COLO668 (cell line): ENCODE data around the gene GPD1L.
"Not testable (repeated sequence)": the region's sequence is repeated elsewhere in the genome, so short reads cannot be mapped to it uniquely, and the experiment has no call there.

Experiments
- DNase-seq: peaks from one replicate; lab custom pipeline; 2025; ENCODE audit not compliant: unreplicated experiment; lab: John Stamatoyannopoulos, UW

Gene GPD1L

DNA sequence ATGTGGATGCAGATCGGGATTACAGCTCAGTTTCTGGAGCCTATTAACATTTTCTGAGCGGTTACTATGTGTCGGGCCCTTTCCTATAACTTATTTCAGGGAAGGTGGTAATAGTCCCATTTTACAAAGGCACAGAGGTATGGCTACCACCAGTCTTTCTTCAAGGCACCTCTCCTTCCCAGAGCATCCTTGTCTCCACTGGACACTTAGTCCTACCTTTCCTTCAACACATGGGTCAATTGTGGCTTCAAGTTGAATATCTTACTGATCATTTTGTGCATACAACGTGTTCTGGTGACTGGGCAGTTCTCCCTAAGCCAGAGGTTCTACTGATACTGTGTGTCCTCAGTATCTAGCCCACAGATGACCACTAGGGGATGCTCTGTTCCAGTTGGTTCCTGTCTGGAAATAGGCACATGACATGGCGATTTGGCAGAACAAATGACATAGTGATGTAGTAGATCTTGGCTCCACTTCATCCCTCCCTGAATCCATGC lies 71.3 kb downstream of the GPD1L start:
- DNase-seq = peak; percentile 59

DNA sequence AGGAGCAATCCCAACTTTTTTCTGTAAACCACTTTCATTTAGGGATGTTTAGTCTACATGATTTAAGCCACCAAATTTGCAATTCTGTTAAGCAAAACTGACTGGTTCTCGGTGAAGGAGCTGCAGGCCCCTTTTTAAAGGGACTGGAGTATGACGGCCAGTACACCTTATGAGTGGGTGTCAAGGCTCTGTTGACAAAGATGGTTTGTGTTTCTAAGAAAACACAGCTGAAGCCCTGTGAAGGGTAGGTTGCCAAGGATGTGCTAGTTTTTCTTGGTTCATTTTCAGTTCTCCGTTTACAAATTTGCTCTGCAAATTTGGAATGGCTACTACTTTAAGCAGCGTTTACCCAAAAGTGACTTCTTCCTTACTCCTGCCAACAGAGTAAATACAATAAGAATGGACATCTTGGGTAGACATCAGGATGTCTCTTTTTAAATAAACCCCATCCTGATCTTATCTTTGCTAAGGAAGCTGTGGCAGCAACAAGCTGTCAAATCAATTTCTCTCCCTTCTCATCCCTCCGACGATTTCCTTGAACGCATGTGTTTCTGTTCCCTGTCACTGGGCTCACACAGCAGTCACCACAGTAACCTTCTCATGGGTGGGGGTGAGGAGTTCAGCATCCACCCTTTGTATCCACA lies 73.8 kb downstream of the GPD1L start:
- DNase-seq = no peak

DNA sequence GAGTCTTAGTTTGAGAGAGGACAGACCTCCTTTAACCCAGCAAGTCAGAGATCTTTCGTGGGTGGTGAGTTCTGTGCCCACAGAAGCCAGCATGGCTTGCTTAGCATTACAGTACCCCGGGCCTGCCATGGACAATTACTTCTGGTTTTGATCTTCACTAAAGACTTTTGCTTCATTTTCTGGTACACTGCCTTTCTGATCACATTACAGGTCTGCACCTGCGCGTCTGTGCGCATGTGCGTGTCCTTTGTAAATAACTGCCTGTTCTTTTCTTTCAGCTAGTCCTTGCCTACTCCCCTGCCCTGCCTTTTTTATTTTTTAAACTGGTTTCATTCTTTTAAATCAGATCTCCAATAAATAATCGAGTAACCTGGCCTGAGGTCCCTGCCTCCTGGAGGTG lies 74.9 kb downstream of the GPD1L start:
- peak; percentile 56 for DNase-seq

DNA sequence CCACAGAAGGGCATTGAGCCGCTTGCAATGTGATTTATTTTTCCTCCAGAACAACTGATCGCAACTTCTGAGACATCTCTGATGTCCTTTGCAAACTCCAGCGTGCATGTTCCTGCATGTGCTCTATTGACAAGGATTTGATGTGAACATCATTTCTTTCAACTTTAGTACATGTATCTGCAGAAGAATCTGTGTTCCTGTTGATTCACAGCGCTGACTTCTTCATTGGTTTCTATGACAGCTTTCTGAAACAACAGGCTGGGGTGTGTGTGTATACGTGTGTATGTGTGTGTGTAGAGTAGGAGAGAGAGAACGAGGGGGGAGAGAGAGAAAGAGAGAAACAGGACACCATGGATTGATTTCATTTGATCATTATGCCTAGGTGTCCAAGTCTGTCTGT lies 75.4 kb downstream of the GPD1L start:
- no peak for DNase-seq

DNA sequence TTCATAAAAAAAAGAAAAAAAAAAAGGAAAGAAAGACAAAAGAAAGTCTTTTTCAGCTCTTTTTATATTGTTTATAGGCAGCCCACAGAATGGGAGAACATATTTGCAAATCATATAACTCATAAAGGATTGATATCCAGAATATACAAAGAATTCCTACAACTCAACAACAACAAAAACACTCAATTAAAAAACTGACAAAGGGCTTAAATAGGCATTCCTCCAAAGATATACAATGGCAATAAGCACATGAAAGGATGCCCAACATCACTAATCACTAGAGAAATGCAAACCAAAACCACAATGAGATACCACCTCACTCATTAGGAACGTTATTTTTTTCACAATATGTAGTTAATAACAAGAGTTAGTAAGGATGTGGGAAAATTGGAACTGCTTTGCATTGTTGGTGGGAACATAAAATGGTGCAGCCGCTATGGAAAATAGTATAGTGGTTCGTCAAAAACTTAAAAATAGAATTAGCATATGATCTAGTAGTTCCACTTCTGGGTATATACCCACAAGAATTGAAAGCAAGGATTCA lies 77.8 kb downstream of the GPD1L start:
- DNase-seq = no peak

DNA sequence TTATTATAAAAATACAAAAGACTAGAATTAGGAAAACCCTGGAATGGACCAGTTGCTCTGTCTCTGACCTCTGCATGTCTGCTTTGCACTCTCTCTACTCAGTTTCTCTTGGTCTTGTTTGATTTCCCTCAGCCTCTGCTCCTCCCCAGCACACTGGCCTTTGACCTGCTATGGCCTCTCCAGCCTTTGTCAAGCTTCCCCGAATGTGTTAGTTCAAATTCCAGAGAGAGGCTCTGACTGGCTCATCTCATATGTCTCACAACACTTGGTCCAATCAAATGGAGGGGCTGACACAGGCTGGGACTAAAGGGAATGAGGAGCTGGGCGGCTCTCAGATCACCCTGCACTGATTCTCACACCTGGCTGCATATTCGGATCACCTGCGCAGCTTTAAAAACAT lies 79.7 kb downstream of the GPD1L start:
- no peak for DNase-seq

DNA sequence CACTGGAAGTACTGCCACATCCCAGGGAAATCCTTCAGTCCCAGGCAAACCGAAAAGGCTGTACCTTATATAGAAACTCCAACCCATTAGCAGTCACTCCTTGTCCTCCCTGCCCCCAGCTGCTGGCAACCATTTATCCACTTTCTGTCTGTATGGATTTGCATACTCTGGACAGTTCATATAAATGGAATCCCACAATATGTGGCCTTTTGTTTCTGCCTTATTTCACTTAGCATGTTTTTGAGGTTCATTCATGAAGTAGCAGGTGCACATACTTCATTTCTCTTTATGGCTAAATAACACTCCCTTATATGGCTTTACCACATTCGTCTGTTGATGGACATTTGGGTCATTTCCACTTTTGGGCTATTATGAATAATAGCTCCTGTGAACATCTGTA lies 80.5 kb downstream of the GPD1L start:
- no peak for DNase-seq

DNA sequence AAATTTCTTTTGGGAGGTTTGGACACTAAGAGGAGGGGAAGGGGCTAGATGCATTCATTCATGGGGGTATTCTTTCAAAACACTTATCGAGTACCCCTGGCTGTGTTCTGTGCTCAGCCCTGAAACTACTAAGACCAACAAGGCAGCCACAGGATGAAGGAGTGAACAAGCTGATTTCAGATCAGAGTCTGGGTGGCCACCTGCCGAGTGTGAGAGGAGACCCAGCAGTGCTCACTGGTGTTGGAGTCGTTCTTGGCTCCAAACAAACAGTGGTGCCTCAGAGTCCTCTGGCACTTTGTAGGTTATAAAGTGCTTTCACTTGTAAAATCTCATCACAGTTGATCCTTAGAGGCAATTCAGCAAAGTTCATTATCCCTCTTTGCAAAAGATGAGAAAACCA lies 83.3 kb downstream of the GPD1L start:
- no peak for DNase-seq

DNA sequence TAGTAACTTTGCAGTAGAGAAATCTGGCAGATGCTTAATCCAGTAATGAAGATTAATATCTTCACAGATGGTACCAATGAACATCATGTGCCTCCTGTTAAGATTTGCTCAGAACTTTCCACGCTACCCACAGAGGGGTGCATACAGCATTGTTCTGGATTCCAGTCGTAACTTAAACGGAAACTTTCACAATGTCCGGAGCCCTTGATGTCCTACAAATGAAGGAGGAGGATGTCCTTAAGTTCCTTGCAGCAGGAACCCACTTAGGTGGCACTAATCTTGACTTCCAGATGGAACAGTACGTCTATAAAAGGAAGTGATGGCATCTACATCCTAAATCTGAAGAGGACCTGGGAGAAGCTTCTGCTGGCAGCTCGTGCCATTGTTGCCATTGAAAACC lies 84.1 kb downstream of the GPD1L start:
- not testable (repeated sequence) for DNase-seq

DNA sequence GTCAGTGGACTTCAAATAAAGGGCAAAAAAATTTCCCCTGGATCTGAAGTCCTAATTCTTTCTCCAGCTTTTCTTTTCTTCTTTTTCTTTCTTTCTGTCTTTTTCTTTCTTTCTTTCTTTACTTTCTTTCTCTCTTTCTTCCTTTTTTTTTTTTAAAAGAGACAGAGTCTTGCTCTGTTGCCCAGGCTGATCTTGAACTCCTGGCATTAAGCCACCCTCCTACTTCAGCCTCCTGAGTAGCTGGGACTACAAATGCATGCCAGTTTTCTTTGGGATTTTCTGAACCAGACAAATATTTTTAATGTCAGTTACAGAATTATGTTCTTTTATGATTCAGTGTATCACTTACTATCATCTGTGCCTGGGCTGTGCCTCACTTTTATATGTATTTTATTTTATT lies 86.7 kb downstream of the GPD1L start:
- DNase-seq = no peak

DNA sequence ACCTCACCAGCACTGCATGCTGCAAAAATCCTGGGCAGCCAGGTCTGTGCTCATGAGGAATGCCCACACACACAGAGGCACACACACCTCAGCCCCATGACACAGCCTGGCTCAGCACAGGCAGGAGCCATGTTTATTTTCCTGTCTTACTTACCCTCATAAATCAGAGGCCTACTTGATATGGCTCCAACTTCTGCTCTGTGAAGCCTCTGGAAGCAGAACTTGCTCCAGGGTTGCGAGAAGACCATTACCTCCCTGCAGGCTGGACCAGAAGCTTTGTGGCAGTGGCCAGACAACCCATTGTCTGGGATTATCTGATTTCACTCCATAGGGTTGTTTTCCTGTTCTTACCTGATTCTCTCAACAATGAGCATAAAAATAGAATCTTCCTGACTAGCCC lies 88.2 kb downstream of the GPD1L start:
- no peak for DNase-seq

DNA sequence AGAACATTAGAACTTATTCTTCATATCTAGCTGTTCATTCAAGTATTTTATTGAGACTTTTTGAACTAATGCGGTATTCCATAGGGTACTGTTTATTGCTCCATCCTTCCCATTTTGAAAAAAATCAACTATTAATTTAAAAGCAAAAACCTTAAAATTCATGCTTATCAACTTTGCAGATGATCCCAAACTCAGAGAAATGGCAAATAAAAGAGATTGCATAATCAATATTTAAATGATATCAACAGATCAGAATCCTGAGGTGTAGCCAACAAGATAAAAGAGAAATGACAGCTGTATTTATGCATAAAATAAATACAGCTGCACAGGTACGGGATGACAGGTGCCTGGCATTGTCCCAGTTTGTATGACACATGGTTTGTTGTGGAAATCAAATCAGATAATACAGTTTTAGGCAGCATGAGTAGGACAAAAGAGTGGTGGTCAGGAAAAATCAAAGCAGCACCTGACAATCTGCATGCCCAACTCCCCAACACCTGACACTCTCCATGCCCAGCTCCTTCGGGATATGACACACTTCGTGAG lies 89.6 kb downstream of the GPD1L start:
- DNase-seq = peak; percentile 50

DNA sequence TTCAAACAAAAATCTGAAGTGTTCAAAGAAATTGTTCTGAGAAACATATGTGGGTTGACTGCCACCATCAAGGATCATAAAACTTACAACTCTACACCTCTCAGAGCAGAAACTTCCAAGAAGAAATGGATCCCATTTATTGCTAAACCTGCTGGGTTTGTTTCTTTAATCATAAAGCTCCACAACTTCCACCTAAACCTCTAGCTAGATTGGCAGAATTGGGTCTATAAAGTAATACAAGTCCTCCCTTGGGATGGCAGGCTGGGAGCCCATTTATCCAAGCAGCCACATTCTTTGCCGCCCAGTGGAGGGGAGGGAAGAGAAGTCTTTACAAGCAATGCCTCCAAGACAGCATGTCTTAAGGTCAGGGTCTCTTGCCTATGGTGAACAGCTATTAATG lies 91.6 kb downstream of the GPD1L start:
- no peak for DNase-seq

DNA sequence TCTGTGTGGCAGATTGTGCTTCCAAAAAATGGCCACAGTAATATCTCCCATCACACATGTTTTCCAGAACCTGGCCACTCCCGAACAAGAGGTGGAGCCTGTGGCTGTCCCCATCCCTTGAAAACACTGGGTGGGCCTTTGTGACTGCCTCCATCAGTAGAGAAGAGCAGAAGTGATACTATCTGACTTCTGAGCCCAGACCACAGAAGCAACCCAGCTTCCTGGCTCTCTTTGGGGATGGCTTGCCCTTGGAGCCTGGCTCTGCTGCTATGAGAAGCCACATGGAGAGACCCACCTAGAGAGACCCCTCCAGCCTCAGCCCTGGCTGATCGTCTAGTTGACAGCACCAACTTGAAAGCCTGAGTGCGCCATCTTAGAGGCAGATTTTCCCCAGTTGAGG lies 92.3 kb downstream of the GPD1L start:
- no peak for DNase-seq

DNA sequence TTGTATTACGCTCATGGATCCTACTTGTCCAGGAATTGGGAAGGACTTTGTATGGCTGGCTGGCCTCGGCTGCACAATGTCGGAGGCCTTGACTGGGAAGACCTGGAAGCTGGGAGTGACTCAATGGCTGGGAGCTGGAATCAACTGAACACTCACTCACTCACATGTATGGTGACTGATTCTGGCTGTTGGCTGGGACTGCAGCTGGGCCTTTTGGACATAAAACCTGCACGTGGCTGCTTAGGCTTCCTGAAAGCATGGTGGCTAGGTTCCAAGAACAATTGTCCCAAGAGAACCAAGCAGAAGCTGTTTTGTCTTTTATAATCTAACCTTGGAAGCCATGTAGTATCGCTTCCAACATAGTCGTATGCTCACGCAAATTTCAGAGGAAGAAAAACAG lies 94.1 kb downstream of the GPD1L start:
- no peak for DNase-seq

DNA sequence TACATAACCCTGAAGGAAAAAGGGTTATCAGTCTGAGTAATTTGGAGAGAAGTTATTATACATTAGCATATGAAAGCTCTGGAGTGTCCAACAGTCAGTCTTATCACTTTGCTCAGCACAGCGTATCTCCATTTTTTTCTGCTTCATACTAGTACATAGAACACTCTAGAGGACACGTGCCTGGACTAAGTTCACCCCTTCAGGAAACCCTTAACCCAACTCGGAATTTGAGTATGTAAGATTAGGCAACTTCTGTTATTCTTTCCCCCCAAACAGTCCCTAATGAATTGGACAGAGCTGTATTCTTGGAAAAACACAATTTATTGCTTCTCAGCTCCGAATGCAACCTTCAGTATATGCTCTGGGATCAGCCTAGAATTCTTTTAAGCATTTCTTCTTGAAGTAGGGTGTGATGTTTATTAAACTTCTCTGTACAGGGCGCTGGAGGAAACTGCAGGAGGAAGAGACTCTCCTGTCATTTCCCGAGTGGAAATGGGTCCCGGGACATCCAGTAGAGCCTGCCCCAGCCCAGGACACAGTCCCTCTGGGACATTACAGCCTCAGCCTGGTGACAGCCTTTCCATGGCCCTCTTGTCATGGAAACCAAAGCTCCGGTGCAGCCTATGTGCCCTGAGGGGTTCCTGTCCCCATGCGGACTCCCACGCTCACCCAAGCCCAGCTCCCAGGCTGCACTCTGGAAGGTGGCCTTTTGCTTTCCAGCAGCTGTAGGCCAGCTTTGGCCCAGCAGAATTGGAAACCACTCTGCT lies 94.8 kb downstream of the GPD1L start:
- no peak for DNase-seq

DNA sequence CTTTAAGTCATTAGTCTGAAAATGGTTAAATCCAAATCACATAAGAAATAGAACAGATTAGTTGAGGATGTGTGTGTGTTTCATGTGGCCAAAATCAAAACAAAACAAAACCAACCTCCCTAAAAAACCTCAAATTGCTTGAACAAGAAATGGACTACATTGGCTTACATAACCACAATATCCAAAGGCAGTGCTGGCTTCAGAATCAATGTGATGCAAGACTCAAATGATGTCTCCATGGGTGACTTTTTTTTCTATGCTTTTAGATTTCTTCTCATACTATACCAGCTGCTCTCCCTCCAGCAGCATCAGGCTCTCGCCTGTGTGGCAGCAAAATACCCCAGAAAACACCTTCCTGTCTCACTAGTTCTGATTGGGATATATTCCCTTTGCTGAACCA lies 96.1 kb downstream of the GPD1L start:
- no peak for DNase-seq

DNA sequence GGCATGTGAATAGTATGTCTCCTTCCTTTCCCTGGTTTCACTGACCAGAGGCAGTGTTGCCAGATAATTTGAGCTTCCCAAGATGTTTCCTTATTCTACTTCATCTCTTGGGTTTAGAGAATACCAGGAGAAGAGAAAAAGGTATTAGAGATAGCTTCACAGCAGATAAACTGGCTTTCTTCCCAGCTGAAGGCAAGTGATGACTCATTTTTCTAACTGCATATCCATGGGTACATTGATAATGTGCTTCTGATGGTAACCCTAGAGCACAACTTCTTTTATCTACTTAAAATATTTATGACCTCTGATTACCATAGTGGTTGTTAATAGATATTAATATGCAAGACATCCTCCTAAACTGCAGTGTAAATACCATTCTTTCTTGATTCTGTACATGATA lies 97.4 kb downstream of the GPD1L start:
- no peak for DNase-seq

DNA sequence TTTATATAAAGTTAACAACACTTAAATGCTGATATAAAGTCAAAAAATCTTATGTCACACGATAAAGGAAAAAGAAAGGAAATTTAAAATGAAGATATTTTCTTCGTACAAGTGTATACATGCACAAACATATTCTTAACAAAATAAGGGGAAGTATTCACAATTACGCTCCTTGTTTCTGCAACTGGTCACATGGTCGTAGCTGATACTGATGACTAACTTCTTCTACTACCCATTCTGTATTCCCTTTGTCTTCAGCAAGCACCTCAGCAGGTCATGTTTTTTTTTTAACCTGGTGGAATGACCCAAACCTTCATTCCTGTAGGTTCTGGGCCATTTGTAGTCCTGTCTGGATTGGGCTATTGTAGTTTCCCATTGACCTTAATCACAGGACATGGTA lies 102.0 kb downstream of the GPD1L start:
- DNase-seq = no peak

DNA sequence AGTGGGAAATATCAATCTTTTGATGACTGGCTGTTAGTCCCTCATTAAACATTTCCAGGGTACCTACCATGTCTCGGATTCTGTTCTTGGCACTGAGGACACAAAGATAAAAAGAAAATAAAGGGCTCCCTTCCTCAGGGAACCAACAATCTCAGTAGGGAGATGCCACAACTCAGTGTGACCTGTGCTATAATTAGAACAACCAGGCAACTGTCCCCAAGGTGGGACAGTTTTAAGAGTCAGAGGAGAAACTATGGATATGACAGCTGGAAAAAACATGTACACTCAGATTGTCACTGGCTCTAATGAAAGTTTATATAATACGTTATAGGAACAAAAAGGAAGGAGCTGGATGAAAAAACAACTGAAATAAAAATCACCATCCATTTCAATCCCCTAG lies 108.8 kb downstream of the GPD1L start:
- no peak for DNase-seq

DNA sequence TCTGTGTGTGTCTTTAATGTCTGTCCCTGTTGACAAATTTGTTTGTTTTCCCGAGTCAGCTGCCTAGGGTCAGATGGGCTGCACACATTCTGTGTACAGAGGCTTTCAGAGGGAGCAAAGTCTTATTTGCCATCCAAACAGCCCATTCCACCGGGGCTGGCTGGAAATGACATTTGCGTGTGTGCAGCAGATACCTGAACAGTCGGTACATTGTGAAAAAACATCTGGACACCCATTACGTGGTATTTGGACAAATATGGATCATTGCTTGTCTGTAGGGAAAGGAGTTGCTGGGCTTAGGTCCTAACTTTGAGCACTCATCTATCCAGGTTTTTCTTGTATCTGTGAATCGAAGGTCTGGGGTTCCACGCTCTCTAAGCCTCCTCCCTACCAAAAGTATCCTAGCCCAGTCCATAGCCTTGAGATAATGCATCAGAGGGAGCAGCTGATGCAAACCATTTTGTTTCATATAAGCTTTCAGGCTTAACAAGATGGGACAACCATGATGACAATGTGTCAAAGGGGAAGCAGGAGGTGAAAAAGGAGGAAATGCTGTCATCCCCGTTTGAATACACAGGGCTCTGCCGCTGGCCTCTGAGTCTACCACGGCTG lies 109.9 kb downstream of the GPD1L start:
- DNase-seq = peak; percentile 68

DNA sequence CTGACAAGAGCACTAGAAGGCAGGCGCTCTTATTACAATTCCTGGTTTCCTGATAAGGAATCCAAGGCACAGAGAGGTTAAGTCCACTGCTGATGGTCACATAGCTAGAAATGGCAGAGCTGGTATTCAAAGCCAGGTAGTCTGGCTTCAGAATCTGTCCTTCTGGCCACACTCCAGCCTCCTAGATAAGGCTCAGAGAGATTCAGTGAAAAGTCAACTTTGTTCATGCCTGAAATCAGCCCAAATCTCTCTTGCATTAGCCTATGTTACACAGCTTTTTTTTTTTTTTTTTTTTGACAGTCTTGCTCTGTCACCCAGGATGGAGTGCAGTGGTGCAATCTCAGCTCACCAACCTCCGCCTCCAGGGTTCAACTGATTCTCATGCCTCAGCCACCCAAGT lies 110.9 kb downstream of the GPD1L start:
- DNase-seq = no peak
